OCI-LY3 (cell line): ENCODE measurements around the gene ABO.

Source experiments
- CTCF ChIP-seq: fragments of 200-600, 300-600 bp; sonication (generic); IDR thresholded peaks from 2 replicates; pipeline ENCODE4 v1.5.1; 2014; ENCODE audit warnings: antibody characterized with exemption, low read length, low read depth
- EZH2phosphoT487 ChIP-seq: fragments of 200-600 bp; shearing (Covaris generic); IDR thresholded peaks from 2 replicates; pipeline ENCODE4 v1.6.1; 2018; ENCODE audit warnings: antibody characterized with exemption, mixed run types, low read depth

DNA sequence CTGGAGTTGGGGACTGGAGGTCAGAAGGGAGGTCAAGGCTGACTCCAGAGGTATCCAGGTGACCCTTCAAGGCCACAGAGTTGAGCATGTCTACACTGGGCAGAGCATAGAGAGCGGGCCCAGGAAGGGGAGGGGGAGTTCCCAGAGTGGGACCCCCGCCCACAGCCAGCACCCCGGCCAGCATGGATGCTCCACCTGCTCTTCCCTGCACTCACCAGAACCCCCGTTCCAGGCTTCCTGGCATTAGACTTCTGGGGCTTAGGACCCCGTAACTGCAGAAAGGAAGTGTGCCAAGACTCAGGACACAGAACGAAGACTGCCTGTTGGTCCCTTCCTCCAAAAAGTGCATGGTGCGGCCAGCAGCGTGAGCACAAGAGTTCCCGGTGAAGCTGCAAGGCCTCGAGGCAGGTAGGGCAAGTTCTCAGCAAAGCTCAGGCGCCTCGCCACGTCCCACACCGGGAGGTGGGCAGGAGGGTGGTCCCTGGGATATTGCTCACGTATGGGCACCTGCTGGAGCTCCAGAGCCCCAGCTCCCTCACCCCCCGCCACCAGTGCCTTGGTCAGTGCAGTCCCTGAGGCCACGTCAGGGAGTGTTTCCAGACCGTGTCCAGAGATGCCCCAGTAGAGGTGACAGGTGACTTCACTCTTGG lies 13.8 kb downstream of the ABO start:
- TF ChIP-seq CTCF (no peak), EZH2phosphoT487 (no peak)
